Kidney glomerular epithelial cell (primary cell): ENCODE measurements around the gene HHAT.

Experiments
- DNase-seq: peaks from one replicate; lab custom pipeline; 2025; lab: John Stamatoyannopoulos, UW

Gene HHAT

DNA sequence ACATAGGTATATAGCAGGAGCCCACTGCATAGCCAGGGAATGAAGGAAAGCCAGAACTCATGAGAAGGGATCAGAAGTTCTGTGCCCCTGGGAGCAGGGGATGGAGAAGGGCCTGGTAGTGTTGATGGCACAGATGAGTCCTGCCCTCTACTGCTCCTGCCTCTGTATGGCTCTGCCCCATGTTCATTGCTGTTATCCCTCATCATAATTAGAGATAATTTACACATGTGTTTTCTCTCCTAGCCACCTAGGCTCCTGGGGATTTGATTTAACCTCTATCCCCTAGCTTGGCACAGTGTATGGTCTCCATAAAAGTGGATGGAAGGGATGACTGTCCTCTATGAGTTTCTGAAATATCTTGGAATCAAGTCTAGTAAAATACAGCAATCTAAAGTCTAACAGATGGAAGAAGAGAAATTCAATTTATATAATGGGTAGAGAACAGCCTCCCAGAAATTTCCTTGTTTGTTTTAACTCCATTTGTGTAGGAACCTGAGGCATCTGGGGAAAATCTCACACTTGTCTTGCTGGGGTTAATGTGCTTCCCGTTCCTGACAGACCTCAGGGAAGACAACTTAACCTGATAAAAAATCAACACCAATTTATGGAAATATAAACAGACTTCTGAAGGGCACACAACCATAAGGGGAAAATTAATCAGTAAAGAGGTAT lies 393.8 kb downstream of the HHAT start:
- DNase-seq: no peak

DNA sequence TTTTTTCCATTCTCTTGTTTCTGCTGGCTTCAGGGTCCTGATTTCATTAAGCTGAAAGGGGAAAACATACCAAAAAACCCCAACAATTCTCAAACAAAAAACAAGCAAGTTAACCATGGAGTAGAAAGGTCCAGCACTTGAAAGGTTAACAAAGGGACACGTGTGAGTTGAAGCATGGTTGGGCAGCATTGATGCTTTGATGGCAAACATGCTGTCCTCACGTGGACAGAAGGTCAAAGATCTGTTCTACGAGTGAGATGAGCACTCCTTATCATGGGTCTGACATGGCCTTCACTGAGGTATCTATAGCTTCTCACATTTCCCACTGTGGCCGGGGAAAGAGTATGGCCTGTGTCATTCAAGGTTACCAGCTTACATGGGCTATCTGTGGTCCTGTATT lies 394.9 kb downstream of the HHAT start:
- no peak for DNase-seq

DNA sequence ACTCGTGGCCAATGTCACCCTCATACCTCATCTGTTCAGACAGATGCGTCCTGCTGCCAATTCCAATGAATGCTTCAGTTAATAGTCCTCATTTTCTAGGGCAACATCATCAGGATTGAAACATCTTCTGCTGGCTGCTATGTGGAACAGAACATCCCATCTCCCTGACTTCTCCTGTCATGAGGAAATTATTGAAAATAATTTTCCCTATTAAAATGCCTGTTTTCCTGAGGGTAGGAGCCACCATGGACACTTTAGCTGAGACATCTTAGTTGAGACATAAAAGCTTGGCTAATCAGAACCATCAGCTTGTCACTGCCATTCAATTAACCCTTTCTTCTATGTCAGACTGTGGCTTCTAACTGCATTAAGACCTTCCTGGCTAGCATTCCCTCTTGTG lies 396.1 kb downstream of the HHAT start:
- DNase-seq: no peak
